H1 (cell line): ENCODE measurements around the gene UBR1. TPM values are rescaled to one million over a fixed set of nuclear protein-coding genes. Genes with fewer than 3 reads are reported as not detected.
A peak's percentile ranks its signal among the peaks of the same experiment; 100 is the strongest.

Experiments
- CTCF ChIA-PET: fragments of 300-600 bp; sonication (Branson Sonifier 250); formaldehyde crosslinking; loops from one replicate; lab custom pipeline; 2021; ENCODE audit not compliant: partially characterized antibody; lab: Charles Lee
- POLR2A ChIA-PET: fragments of 300-600 bp; sonication (Branson Sonifier 250); formaldehyde crosslinking; loops from one replicate; lab custom pipeline; 2021; ENCODE audit warnings: inconsistent platforms; ENCODE audit not compliant: partially characterized antibody; lab: Charles Lee
- DNase-seq, 2 experiments: peaks; one replicate each; pipeline versions ENCODE4 v3.0.0 to v3.0.0-alpha.2; 2010 to 2022; ENCODE audit warnings: low spot score in 2 of 2, low read depth in 1 of 2, mixed read lengths in 1 of 2
- FAIRE-seq: peaks from 2 replicates; lab custom pipeline; 2011; peaks lifted over from hg19 to GRCh38; lab: Jason Lieb, UNC
- H2AFZ ChIP-seq: 2 replicates; pipeline ENCODE4 v1.8.1; 2012; ENCODE audit warnings: low read length, inconsistent platforms
- H2AK5ac ChIP-seq: 2 replicates; pipeline ENCODE4 v1.6.1; 2013; ENCODE audit warnings: low read depth, low read length
- H2BK120ac ChIP-seq: replicated peaks from 2 replicates; pipeline ENCODE3; 2013; ENCODE audit warnings: low read depth, low read length, inconsistent platforms
- H2BK12ac ChIP-seq: 2 replicates; pipeline ENCODE4 v1.6.1; 2013; ENCODE audit warnings: low read depth, low read length
- H2BK15ac ChIP-seq: 2 replicates; pipeline ENCODE4 v1.6.1; 2013; ENCODE audit warnings: low read length
- H2BK20ac ChIP-seq: 2 replicates; pipeline ENCODE4 v1.6.1; 2013; ENCODE audit warnings: low read length
- H2BK5ac ChIP-seq: 2 replicates; pipeline ENCODE4 v1.6.1; 2013; ENCODE audit warnings: low read depth, low read length
- H3K14ac ChIP-seq: 2 replicates; pipeline ENCODE4 v1.6.1; 2013; ENCODE audit warnings: inconsistent platforms; ENCODE audit not compliant: insufficient read length
- H3K18ac ChIP-seq: 2 replicates; pipeline ENCODE4 v1.6.1; 2013; ENCODE audit warnings: low read length; ENCODE audit errors: extremely low read depth
- H3K23ac ChIP-seq: 2 replicates; pipeline ENCODE4 v1.6.1; 2013; ENCODE audit warnings: inconsistent platforms; ENCODE audit not compliant: insufficient read length
- H3K23me2 ChIP-seq: 2 replicates; pipeline ENCODE4 v1.6.1; 2013; ENCODE audit warnings: low read depth, low read length
- H3K27ac ChIP-seq: 2 replicates; pipeline ENCODE4 v1.6.1; 2011; ENCODE audit warnings: low read depth, low read length, inconsistent platforms
- H3K27me3 ChIP-seq, 4 experiments: replicated peaks in 1 of 4; 1 replicate in 1 of 4; 2 replicates in 3 of 4; pipeline versions ENCODE4 v1.6.1 to v1.8.1; 2011 to 2013; ENCODE audit warnings: low read length in 3 of 4, mild to moderate bottlenecking in 3 of 4, inconsistent platforms in 2 of 4, mixed read lengths in 2 of 4, moderate library complexity in 1 of 4; ENCODE audit not compliant: control insufficient read depth in 3 of 4, insufficient read depth in 3 of 4; ENCODE audit errors: extremely low read depth in 1 of 4
- H3K36me3 ChIP-seq, 4 experiments: 2 replicates each; pipeline versions ENCODE4 v1.6.1 to v1.8.1; 2011 to 2013; ENCODE audit warnings: mild to moderate bottlenecking in 4 of 4, low read length in 3 of 4, moderate library complexity in 2 of 4, control low read depth in 1 of 4, inconsistent platforms in 1 of 4; ENCODE audit not compliant: insufficient read depth in 4 of 4, control insufficient read depth in 2 of 4
- H3K4ac ChIP-seq: replicated peaks from 2 replicates; pipeline ENCODE3; 2013; ENCODE audit warnings: low read length, low read depth, mixed read lengths, inconsistent platforms; ENCODE audit not compliant: insufficient read length
- H3K4me1 ChIP-seq, 4 experiments: replicated peaks in 1 of 4; 1 replicate in 1 of 4; 2 replicates in 3 of 4; pipeline versions ENCODE4 v1.6.1 to v1.8.1; 2011 to 2013; ENCODE audit warnings: low read length in 3 of 4, inconsistent platforms in 2 of 4, mixed read lengths in 1 of 4; ENCODE audit not compliant: insufficient read depth in 4 of 4, control insufficient read depth in 3 of 4
- H3K4me2 ChIP-seq, 2 experiments: 2 replicates each; pipeline versions ENCODE4 v1.6.1 to v1.8.1; 2011 to 2013; ENCODE audit warnings: low read depth in 2 of 2, low read length in 2 of 2, control low read depth in 1 of 2, inconsistent platforms in 1 of 2, mild to moderate bottlenecking in 1 of 2; ENCODE audit not compliant: insufficient read depth in 1 of 2
- H3K4me3 ChIP-seq, 4 experiments: fragments of 200-600, 300-600 bp in 1 of 4; sonication (generic), shearing (Covaris generic), sonication (Bioruptor Twin) in 1 of 4; 2 replicates each; pipeline versions ENCODE4 v1.5.1 to v1.8.1; 2011 to 2016; ENCODE audit warnings: low read length in 4 of 4, low read depth in 3 of 4, control low read depth in 2 of 4, inconsistent platforms in 2 of 4, mild to moderate bottlenecking in 2 of 4, mixed read lengths in 1 of 4, moderate library complexity in 1 of 4; ENCODE audit not compliant: insufficient read depth in 2 of 4; ENCODE audit errors: extremely low read depth in 1 of 4
- H3K56ac ChIP-seq: replicated peaks from 2 replicates; pipeline ENCODE3; 2013; ENCODE audit warnings: low read depth, mild to moderate bottlenecking, mixed read lengths, low read length, inconsistent platforms; ENCODE audit not compliant: insufficient read length
- H3K79me1 ChIP-seq: 2 replicates; pipeline ENCODE4 v1.6.1; 2013; ENCODE audit warnings: low read depth, low read length, control low read depth
- H3K79me2 ChIP-seq, 2 experiments: 2 replicates each; pipeline versions ENCODE4 v1.6.1 to v1.8.1; 2012 to 2013; ENCODE audit warnings: low read length in 2 of 2, mild to moderate bottlenecking in 2 of 2, inconsistent platforms in 1 of 2; ENCODE audit not compliant: insufficient read depth in 2 of 2, control insufficient read depth in 1 of 2
- H3K9ac ChIP-seq, 4 experiments: replicated peaks in 1 of 4; 1 replicate in 1 of 4; 2 replicates in 3 of 4; pipeline versions ENCODE4 v1.6.1 to v1.8.1; 2011 to 2013; ENCODE audit warnings: low read depth in 3 of 4, low read length in 3 of 4, control low read depth in 2 of 4, mild to moderate bottlenecking in 2 of 4, moderate library complexity in 2 of 4, inconsistent platforms in 1 of 4; ENCODE audit errors: extremely low read depth in 1 of 4
- H3K9me3 ChIP-seq, 2 experiments: 2 replicates each; pipeline versions ENCODE4 v1.6.1 to v1.8.1; 2012 to 2013; ENCODE audit warnings: mild to moderate bottlenecking in 2 of 2, moderate library complexity in 2 of 2, control low read depth in 1 of 2, inconsistent platforms in 1 of 2, low read depth in 1 of 2, low read length in 1 of 2, mixed read lengths in 1 of 2; ENCODE audit not compliant: insufficient read depth in 2 of 2
- H4K20me1 ChIP-seq, 2 experiments: replicated peaks in 1 of 2; 2 replicates each; pipeline versions ENCODE3 to v1.8.1; 2011 to 2013; ENCODE audit warnings: inconsistent platforms in 2 of 2, low read length in 2 of 2, mild to moderate bottlenecking in 1 of 2; ENCODE audit not compliant: insufficient read depth in 2 of 2, control insufficient read depth in 1 of 2
- H4K5ac ChIP-seq: 2 replicates; pipeline ENCODE4 v1.6.1; 2013; ENCODE audit warnings: low read length, low read depth, mixed read lengths, inconsistent platforms; ENCODE audit not compliant: insufficient read length
- H4K8ac ChIP-seq: 2 replicates; pipeline ENCODE4 v1.8.0; 2013; ENCODE audit warnings: mild to moderate bottlenecking, moderate library complexity, low read length, inconsistent platforms; ENCODE audit not compliant: insufficient read depth; ENCODE audit errors: extremely low read depth
- H4K91ac ChIP-seq: replicated peaks from 2 replicates; pipeline ENCODE3; 2013; ENCODE audit warnings: low read length, mixed read lengths, inconsistent platforms; ENCODE audit not compliant: insufficient read length
- SP1 ChIP-seq: IDR thresholded peaks from 2 replicates; pipeline ENCODE4 v1.6.1; 2011; ENCODE audit warnings: low read depth, low read length
- TAF7 ChIP-seq: optimal IDR thresholded peaks from 2 replicates; pipeline ENCODE3; 2011; ENCODE audit warnings: low read depth, mild to moderate bottlenecking, inconsistent platforms, low read length, moderate library complexity, borderline replicate concordance
- WGBS, 2 experiments: shearing (Covaris generic) in 1 of 2; methylation state at CpG; one replicate each; pipeline versions ENCODE4 v1.1.6 to v1.1.7; 2013 to 2015; ENCODE audit warnings: low lambda C conversion rate in 2 of 2, mixed read lengths in 2 of 2, inconsistent platforms in 1 of 2, low coverage in 1 of 2, missing lambda C conversion rate in 1 of 2; ENCODE audit not compliant: insufficient replicate concordance in 2 of 2, insufficient coverage in 1 of 2, insufficient read length in 1 of 2; ENCODE audit errors: extremely low coverage in 1 of 2, missing lambda C conversion rate in 1 of 2; 5-methylcytosine and 5-hydroxymethylcytosine counted together
- polyA plus RNA-seq, 7 experiments: library from polyadenylated mRNA; depleted of rRNA in 3 of 7; stranded (reverse) in 5 of 7; unstranded in 2 of 7; fragments of >200 nt in 5 of 7; fragments of 200-250 nt in 2 of 7; gene quantifications; 1 replicate in 5 of 7; 2 replicates in 1 of 7; 4 replicates in 1 of 7; pipeline versions ENCODE4 v1.2.1 to v1.2.3, GENCODE V29; 2011 to 2013; ENCODE audit warnings: missing spikeins in 2 of 7, mixed read lengths in 2 of 7
- total RNA-seq: library from RNA; stranded (reverse); fragmentation: NEBNext Ultra II Directional; extraction: Animal tissue kit (Norgen Biotek cat#: 25700); gene quantifications from 2 replicates; pipeline ENCODE4 v1.2.1, GENCODE V29; 2021

Gene UBR1
- total and polyA plus RNA-seq, 2 of the 8 experiments (the other 6 are each of a cell fraction or from before 2014, with no cell fraction given): 3.7 to 18.7 TPM

- 51% methylated on average over 3 of the region's 3 CpGs; no CpG with 5 or more reads in 1 of the 2 experiments for WGBS, 2 experiments
- Histone ChIP-seq H3K18ac (no peak overlapping the region), H2BK5ac (no peak overlapping the region), H3K23ac (no peak overlapping the region), H3K4me3 (no peak overlapping the region), H2BK120ac (no peak overlapping the region), H4K8ac (no peak overlapping the region), H2BK12ac (no peak overlapping the region), H3K4ac (no peak overlapping the region), H3K9me3 (no peaks in the 10 kb centered on the region), H3K27ac (no peak overlapping the region), H2AK5ac (no peak overlapping the region), H2AFZ (no peak overlapping the region), H2BK20ac (no peak overlapping the region), H3K9ac (no peak overlapping the region), H3K4me2 (peak overlapping the region in 1 of 2 experiments; percentile 10; a peak in 1 of 4 replicates), H3K14ac (no peak overlapping the region), H2BK15ac (no peak overlapping the region), H3K79me1 (no peaks in the 10 kb centered on the region), H3K36me3 (no peaks in the 10 kb centered on the region; a peak in 1 of 8 replicates), H3K27me3 (peaks cover 2 to 27% (median 16%) of the 10 kb centered on the region in 4 experiments; a peak in 6 of 7 replicates), H3K79me2 (no peaks in the 10 kb centered on the region), H3K23me2 (peaks cover 9% of the 10 kb centered on the region; the same call in 1 of the 2 replicates), H4K91ac (no peak overlapping the region), H3K4me1 (peaks cover 0 to 6% (median 2%) of the 10 kb centered on the region in 4 experiments; a peak in 2 of 7 replicates), H4K5ac (no peak overlapping the region), H3K56ac (no peak overlapping the region), H4K20me1 (no peaks in the 10 kb centered on the region)
- ChIA-PET CTCF (no interaction called here), POLR2A (no interaction called here)
- 0 out of 2 replicates have a peak, but pooled peaks have one; percentile 25 for TF ChIP-seq SP1
- TF ChIP-seq TAF7: no peak
- no peak for FAIRE-seq
- no peak for DNase-seq
Measured at GRCh38 chr15:43135351-43135750, 29.5 kb upstream of the UBR1 start.
